Adrenal gland (tissue), 12 donors: ENCODE data around the gene VGLL1. TPM values are rescaled to one million over a fixed set of nuclear protein-coding genes. Genes with fewer than 3 reads are reported as not detected.

Source experiments
- DNase-seq, 7 donors: peaks; one replicate each; pipeline ENCODE4 v3.0.0-alpha.2; 2019 to 2020
- H3K27ac ChIP-seq, 5 donors: fragments of 200-600 bp; sonication (generic) in 4 of 5; 1 replicate in 3 of 5; 2 replicates in 2 of 5; pipeline versions ENCODE4 v1.5.1 to v1.8.0; 2016 to 2020; ENCODE audit warnings: mild to moderate bottlenecking in 1 of 5
- H3K27me3 ChIP-seq: fragments of 200-600 bp; 2 replicates; pipeline ENCODE4 v1.8.0; 2021
- H3K36me3 ChIP-seq, 2 donors: fragments of 200-600 bp; replicated peaks in 1 of 2; 1 replicate in 1 of 2; 2 replicates in 1 of 2; pipeline versions ENCODE4 v1.5.1 to v1.8.0; 2018 to 2022
- H3K4me1 ChIP-seq, 2 donors: fragments of 200-600 bp; replicated peaks in 1 of 2; 1 replicate in 1 of 2; 2 replicates in 1 of 2; pipeline versions ENCODE4 v1.5.1 to v1.8.0; 2018 to 2021
- H3K4me3 ChIP-seq, 4 donors: fragments of 200-600 bp; sonication (generic) in 3 of 4; one replicate each; pipeline ENCODE4 v1.5.1; 2016 to 2018
- H3K9me3 ChIP-seq, 3 donors: fragments of 200-600 bp; sonication (generic) in 1 of 3; replicated peaks in 1 of 3; 1 replicate in 2 of 3; 2 replicates in 1 of 3; pipeline versions ENCODE4 v1.5.1 to v1.8.0; 2016 to 2021
- POLR2A ChIP-seq, 2 donors: fragments of 450-650 bp; IDR thresholded peaks; one replicate each; pipeline ENCODE4 v1.6.1; 2017; ENCODE audit warnings: antibody characterized with exemption in 2 of 2, mild to moderate bottlenecking in 2 of 2, moderate library complexity in 1 of 2
- WGBS, 4 donors: extraction: QIAGEN DNeasy Blood & Tissue Kit in 2 of 4; methylation state at CpG; one replicate each; pipeline versions ENCODE4 v1.1.5 to v1.1.7; 2013 to 2017; 5-methylcytosine and 5-hydroxymethylcytosine counted together
- intact Hi-C, 2 donors: fragments of 100-400 bp; cut with DNase I; formaldehyde crosslinking; loops; one replicate each; pipeline versions ENCODE4 v1.14.1 to v1.15.0; 2022 to 2023
- polyA plus RNA-seq, 3 donors: library from polyadenylated mRNA; stranded (reverse); fragments of 200-250 nt in 2 of 3; fragments of 350-450 nt in 1 of 3; fragmentation: Illumina TruSeq in 1 of 3; extraction: RNeasy Lipid Tissue Mini Kit (QIAGEN cat#74804) in 1 of 3; gene quantifications; one replicate each; pipeline ENCODE4 v1.2.3, GENCODE V29; 2013 to 2014
- total RNA-seq, 9 donors: library from RNA; depleted of rRNA in 4 of 9; stranded (reverse); fragments of >200 nt in 4 of 9; fragments of 120-200 nt in 1 of 9; fragmentation: NEBNext Ultra II Directional in 1 of 9; extraction: Animal tissue kit (Norgen Biotek cat#: 25700) in 1 of 9; gene quantifications; one replicate each; pipeline versions ENCODE4 v1.1.0 to v1.2.4, GENCODE V29; 2013 to 2023
- TF ChIP-seq, protein P1 (sequence below), 6 experiments: fragments of 450-650 bp in 4 of 6; fragments of 200-600 bp in 2 of 6; sonication (generic) in 1 of 6; IDR thresholded peaks; 1 replicate in 5 of 6; 2 replicates in 1 of 6; pipeline versions ENCODE4 v1.5.1 to v1.8.0; 2016 to 2021; ENCODE audit warnings: antibody characterized with exemption in 6 of 6, mild to moderate bottlenecking in 2 of 6, moderate library complexity in 1 of 6
- donor health status: healthy with polysubstance abuse.
- donor health status: Bipolar disorder and iron deficiency.
- donor health status: DM: yes; HTN: yes; CAD: no.
- donor health status: DM: no; HTN: no; CAD: no.
- donor health status: DM: no; HTN: no; CAD: no.
- donor health status: DM: yes; HTN: yes; CAD: no.

VGLL1 gene
- total and polyA plus RNA-seq, 12 donors: not detected

- 61 to 73% (median 67%) methylated on average over 4 of the region's 4 CpGs for WGBS, 4 donors
- intact Hi-C loops: no loop called here
Observed at GRCh38 chrX:136584545-136584944, 52.5 kb downstream of the VGLL1 start.

GRCh38 chrX:136585262-136585661 lies 53.2 kb downstream of the VGLL1 start:
- H3K4me3 ChIP-seq: no peak overlapping the region
- no peaks in the 10 kb centered on the region for H3K9me3 ChIP-seq
- 43 to 72% (median 52%) methylated on average over 5 of the region's 5 CpGs for WGBS, 4 donors
- H3K27ac ChIP-seq: no peak overlapping the region
- no peaks in the 10 kb centered on the region for H3K4me1 ChIP-seq
- peaks cover 10% of the 10 kb centered on the region for H3K27me3 ChIP-seq
- no peak for TF ChIP-seq POLR2A (IDR thresholded peaks at IDR 0.05)
- TF ChIP-seq, protein P1, sequence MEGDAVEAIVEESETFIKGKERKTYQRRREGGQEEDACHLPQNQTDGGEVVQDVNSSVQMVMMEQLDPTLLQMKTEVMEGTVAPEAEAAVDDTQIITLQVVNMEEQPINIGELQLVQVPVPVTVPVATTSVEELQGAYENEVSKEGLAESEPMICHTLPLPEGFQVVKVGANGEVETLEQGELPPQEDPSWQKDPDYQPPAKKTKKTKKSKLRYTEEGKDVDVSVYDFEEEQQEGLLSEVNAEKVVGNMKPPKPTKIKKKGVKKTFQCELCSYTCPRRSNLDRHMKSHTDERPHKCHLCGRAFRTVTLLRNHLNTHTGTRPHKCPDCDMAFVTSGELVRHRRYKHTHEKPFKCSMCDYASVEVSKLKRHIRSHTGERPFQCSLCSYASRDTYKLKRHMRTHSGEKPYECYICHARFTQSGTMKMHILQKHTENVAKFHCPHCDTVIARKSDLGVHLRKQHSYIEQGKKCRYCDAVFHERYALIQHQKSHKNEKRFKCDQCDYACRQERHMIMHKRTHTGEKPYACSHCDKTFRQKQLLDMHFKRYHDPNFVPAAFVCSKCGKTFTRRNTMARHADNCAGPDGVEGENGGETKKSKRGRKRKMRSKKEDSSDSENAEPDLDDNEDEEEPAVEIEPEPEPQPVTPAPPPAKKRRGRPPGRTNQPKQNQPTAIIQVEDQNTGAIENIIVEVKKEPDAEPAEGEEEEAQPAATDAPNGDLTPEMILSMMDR (IDR thresholded peaks at IDR 0.05): no peak
- intact Hi-C loops: no loop called here
- DNase-seq: no peak
- no peaks in the 10 kb centered on the region for H3K36me3 ChIP-seq

More at GRCh38 chrX:136584545-136584944, 52.5 kb downstream of the VGLL1 start:
- no peak for DNase-seq
- H3K36me3 ChIP-seq: no peaks in the 10 kb centered on the region
- H3K27me3 ChIP-seq: peaks cover 10% of the 10 kb centered on the region
- no peaks in the 10 kb centered on the region for H3K4me1 ChIP-seq
- no peak overlapping the region for H3K27ac ChIP-seq
- H3K9me3 ChIP-seq: no peaks in the 10 kb centered on the region
- H3K4me3 ChIP-seq: no peak overlapping the region
- TF ChIP-seq, protein P1 (IDR thresholded peaks at IDR 0.05): no peak
- TF ChIP-seq POLR2A (IDR thresholded peaks at IDR 0.05): no peak

DNA sequence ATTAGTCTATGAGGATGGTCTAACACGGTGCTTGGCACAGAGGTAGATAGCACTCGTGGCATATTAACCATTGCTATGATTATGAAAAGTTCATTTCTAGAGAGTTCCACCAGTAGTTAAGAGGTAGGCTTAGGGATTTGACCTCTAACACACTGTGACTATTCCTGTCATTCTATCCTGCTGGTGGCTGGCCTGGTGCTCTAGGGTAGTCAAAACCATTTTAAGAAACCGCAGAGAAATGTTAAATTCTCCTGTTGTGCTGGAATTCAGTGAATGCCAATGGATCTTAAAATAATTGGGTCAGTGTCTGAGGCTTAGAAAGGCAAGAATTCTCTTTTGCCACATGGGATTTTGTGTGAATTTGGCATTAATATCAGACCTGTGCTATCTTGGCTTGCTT lies 53.9 kb downstream of the VGLL1 start:
- WGBS, 4 donors: 54 to 96% (median 66%) methylated on average over 3 of the region's 3 CpGs
- no peaks in the 10 kb centered on the region for H3K4me1 ChIP-seq
- intact Hi-C loops: no loop called here
- H3K4me3 ChIP-seq: no peak overlapping the region
- H3K27ac ChIP-seq: no peak overlapping the region
- H3K27me3 ChIP-seq: peaks cover 10% of the 10 kb centered on the region
- no peak for DNase-seq
- no peaks in the 10 kb centered on the region for H3K9me3 ChIP-seq
- TF ChIP-seq POLR2A (IDR thresholded peaks at IDR 0.05): no peak
- TF ChIP-seq, protein P1 (IDR thresholded peaks at IDR 0.05): no peak
- H3K36me3 ChIP-seq: no peaks in the 10 kb centered on the region

DNA sequence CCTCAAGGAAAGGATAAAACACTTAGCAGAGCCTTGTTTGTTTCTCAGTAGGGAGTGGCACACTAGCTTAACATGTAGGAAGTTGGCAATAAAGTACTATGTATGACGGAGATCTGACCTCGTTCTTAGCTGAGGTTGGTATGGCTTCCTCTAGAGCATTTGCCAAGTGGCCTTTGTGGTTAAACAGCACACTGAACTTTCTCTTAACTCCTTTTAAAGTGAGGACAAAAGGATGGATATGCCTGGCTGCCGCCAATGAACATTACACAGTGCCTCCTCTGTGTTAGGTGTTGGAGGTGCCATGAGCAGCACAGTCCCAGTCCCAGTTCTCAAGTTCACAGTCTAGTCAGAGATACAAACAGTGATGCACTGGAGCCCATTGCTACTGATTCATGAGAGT lies 54.4 kb downstream of the VGLL1 start:
- intact Hi-C loops: no loop called here
- WGBS, 4 donors: 38 to 62% (median 59%) methylated on average over 2 to 3 of the region's 3 CpGs
- no peak for TF ChIP-seq POLR2A (IDR thresholded peaks at IDR 0.05)
- TF ChIP-seq, protein P1 (IDR thresholded peaks at IDR 0.05): no peak
- Histone ChIP-seq H3K4me1 (no peaks in the 10 kb centered on the region), H3K36me3 (no peaks in the 10 kb centered on the region), H3K9me3 (no peaks in the 10 kb centered on the region), H3K4me3 (no peak overlapping the region), H3K27me3 (peaks cover 8% of the 10 kb centered on the region), H3K27ac (no peak overlapping the region)
- DNase-seq: no peak
